B cell (primary cell): Measurements from ENCODE around the gene ASIC4. TPM values are rescaled to one million over a fixed set of nuclear protein-coding genes. Genes with fewer than 3 reads are reported as not detected.

ENCODE experiments used
- ATAC-seq: fragments of 200-7000 bp; cut with Tn5 transposase; one replicate; pipeline ENCODE4 v1.10.0; 2021; ENCODE audit warnings: low read depth, mild to moderate bottlenecking, moderate number of reproducible peaks, moderate library complexity
- CTCF ChIA-PET: fragments of 350-600 bp; sonication (Branson Sonifier 250); formaldehyde crosslinking; loops from one replicate; lab custom pipeline; 2021; ENCODE audit warnings: antibody characterized with exemption, inconsistent platforms; lab: Charles Lee
- POLR2A ChIA-PET: fragments of 350-600 bp; sonication (Branson Sonifier 250); formaldehyde crosslinking; loops from one replicate; lab custom pipeline; 2021; ENCODE audit warnings: antibody characterized with exemption; lab: Charles Lee
- DNase-seq: peaks from one replicate; pipeline ENCODE4 v3.0.0; 2013
- H2AFZ ChIP-seq: 2 replicates; pipeline ENCODE4 v1.6.1; 2012; ENCODE audit warnings: mild to moderate bottlenecking, low read depth, low read length; ENCODE audit not compliant: insufficient read depth, poor library complexity, severe bottlenecking
- H3K27ac ChIP-seq, 2 donors: 1 replicate in 1 of 2; 2 replicates in 1 of 2; pipeline ENCODE4 v1.5.1; 2012 to 2013; ENCODE audit warnings: low read length in 2 of 2, mild to moderate bottlenecking in 2 of 2, moderate library complexity in 1 of 2
- H3K27me3 ChIP-seq, 4 experiments: fragments of 200-600 bp in 1 of 4; sonication (generic) in 1 of 4; replicated peaks in 1 of 4; 1 replicate in 2 of 4; 2 replicates in 2 of 4; pipeline versions ENCODE4 v1.6.1 to v1.7.0; 2013 to 2016; ENCODE audit warnings: low read length in 3 of 4, mild to moderate bottlenecking in 2 of 4, mixed read lengths in 1 of 4, moderate library complexity in 1 of 4; ENCODE audit not compliant: insufficient read depth in 4 of 4, control insufficient read depth in 3 of 4; ENCODE audit errors: control extremely low read depth in 1 of 4
- H3K36me3 ChIP-seq, 2 experiments: replicated peaks in 1 of 2; 1 replicate in 1 of 2; 2 replicates in 1 of 2; pipeline versions ENCODE4 v1.6.1 to v1.7.1; 2013; ENCODE audit warnings: low read length in 1 of 2; ENCODE audit not compliant: insufficient read depth in 2 of 2, control insufficient read depth in 1 of 2; ENCODE audit errors: control extremely low read depth in 1 of 2, extremely low read depth in 1 of 2
- H3K4me1 ChIP-seq, 2 donors: fragments of 200-600 bp in 1 of 2; sonication (generic) in 1 of 2; 1 replicate in 1 of 2; 2 replicates in 1 of 2; pipeline versions ENCODE4 v1.5.1 to v1.6.1; 2013 to 2017; ENCODE audit warnings: low read length in 2 of 2; ENCODE audit not compliant: control insufficient read depth in 2 of 2, insufficient read depth in 2 of 2
- H3K4me2 ChIP-seq: replicated peaks from 2 replicates; pipeline ENCODE3; 2012; ENCODE audit warnings: mild to moderate bottlenecking, low read depth, low read length; ENCODE audit not compliant: poor library complexity, severe bottlenecking
- H3K4me3 ChIP-seq, 5 experiments: fragments of 200-600 bp in 1 of 5; sonication (generic) in 1 of 5; 1 replicate in 3 of 5; 2 replicates in 2 of 5; pipeline versions ENCODE4 v1.5.1 to v1.7.0; 2011 to 2016; ENCODE audit warnings: low read length in 4 of 5, mild to moderate bottlenecking in 4 of 5, low read depth in 2 of 5, control low read depth in 1 of 5, moderate library complexity in 1 of 5; ENCODE audit not compliant: insufficient read depth in 1 of 5; ENCODE audit errors: control extremely low read depth in 1 of 5, extremely low read depth in 1 of 5
- H3K79me2 ChIP-seq: fragments of 200-600 bp; sonication (generic); one replicate; pipeline ENCODE4 v1.6.0; 2016; ENCODE audit warnings: low read length; ENCODE audit not compliant: control insufficient read depth, insufficient read depth
- H3K9ac ChIP-seq: fragments of 200-600 bp; sonication (generic); 2 replicates; pipeline ENCODE4 v1.6.1; 2017; ENCODE audit warnings: mild to moderate bottlenecking, low read length, moderate library complexity
- H3K9me3 ChIP-seq, 3 donors: one replicate each; pipeline versions ENCODE4 v1.6.1 to v1.7.1; 2013; ENCODE audit warnings: low read length in 2 of 3; ENCODE audit not compliant: control insufficient read depth in 2 of 3, insufficient read depth in 1 of 3; ENCODE audit errors: control extremely low read depth in 1 of 3
- H4K20me1 ChIP-seq: 2 replicates; pipeline ENCODE4 v1.6.0; 2012; ENCODE audit warnings: mild to moderate bottlenecking, low read length; ENCODE audit not compliant: insufficient read depth, control insufficient read depth, poor library complexity, severe bottlenecking
- H3K27ac Mint-ChIP-seq: one replicate; pipeline ENCODE4 v1.8.0; 2021; ENCODE audit warnings: mixed read lengths
- H3K27me3 Mint-ChIP-seq: one replicate; pipeline ENCODE4 v1.8.0; 2021; ENCODE audit warnings: mixed read lengths
- H3K4me1 Mint-ChIP-seq: one replicate; pipeline ENCODE4 v1.8.0; 2021; ENCODE audit warnings: mixed read lengths
- H3K4me3 Mint-ChIP-seq: one replicate; pipeline ENCODE4 v1.8.0; 2021; ENCODE audit warnings: mixed read lengths
- H3K9me3 Mint-ChIP-seq: one replicate; pipeline ENCODE4 v1.8.0; 2022; ENCODE audit warnings: mixed read lengths; ENCODE audit not compliant: insufficient read depth
- CTCF ChIP-seq: fragments of 200-600 bp; IDR thresholded peaks from one replicate; pipeline ENCODE4 v1.8.0; 2022; ENCODE audit warnings: antibody characterized with exemption, mild to moderate bottlenecking
- EZH2 ChIP-seq: IDR thresholded peaks from 2 replicates; pipeline ENCODE4 v1.6.1; 2012; ENCODE audit warnings: borderline replicate concordance, low read depth, mild to moderate bottlenecking, moderate library complexity, low read length; ENCODE audit not compliant: insufficient read depth, poor library complexity, severe bottlenecking
- WGBS: methylation state at CpG from one replicate; pipeline ENCODE4 v1.1.5; 2013; ENCODE audit warnings: missing lambda C conversion rate; ENCODE audit not compliant: insufficient coverage; 5-methylcytosine and 5-hydroxymethylcytosine counted together
- intact Hi-C: fragments of 100-400 bp; cut with micrococcal nuclease; formaldehyde crosslinking; loops from one replicate; pipeline ENCODE4 v1.10.0; 2022
- polyA plus RNA-seq: library from polyadenylated mRNA; depleted of rRNA; stranded (reverse); fragments of >200 nt; gene quantifications from 2 replicates; pipeline ENCODE4 v1.2.3, GENCODE V29; 2012
- total RNA-seq, 2 donors: library from RNA; stranded (reverse); fragments of 120-200 nt in 1 of 2; gene quantifications; 1 replicate in 1 of 2; 2 replicates in 1 of 2; pipeline versions ENCODE4 v1.2.3 to v1.2.4, GENCODE V29; 2013 to 2022

The ASIC4 gene
- total and polyA plus RNA-seq, 2 donors (not counting 1 experiment from before 2014, with no cell fraction given): not detected

GRCh38 chr2:219465659-219466561, 48.4 kb upstream of the ASIC4 start:
- Histone ChIP-seq H3K4me3 (no peak overlapping the region), H3K9ac (no peak overlapping the region), H3K79me2 (no peaks in the 10 kb centered on the region), H4K20me1 (no peaks in the 10 kb centered on the region), H3K36me3 (no peaks in the 10 kb centered on the region), H3K27ac (no peak overlapping the region), H3K4me2 (no peak overlapping the region), H3K9me3 (no peaks in the 10 kb centered on the region), H3K27me3 (no peaks in the 10 kb centered on the region), H3K4me1 (no peaks in the 10 kb centered on the region), H2AFZ (no peak overlapping the region)
- 91% methylated on average over 43 of the region's 47 CpGs for WGBS
- Mint-ChIP-seq H3K4me3 (no peak overlapping the region), H3K4me1 (no peaks in the 10 kb centered on the region), H3K27ac (no peak overlapping the region), H3K27me3 (peaks cover 10% of the 10 kb centered on the region), H3K9me3 (no peaks in the 10 kb centered on the region)
- ATAC-seq (no peak), DNase-seq (no peak)
- intact Hi-C loops: no loop called here
- ChIA-PET CTCF (interaction anchor here (1.8 to 12.6 kb wide), 2 partner anchors 8 to 65 kb away, joined by 8 to 146 read pairs; no protein-coding TSS in a partner anchor), POLR2A (no interaction called here)
- TF ChIP-seq CTCF (no peak), EZH2 (no peak)
